Measurements from ENCODE around the gene ZNF831. TPM values are rescaled to one million over a fixed set of nuclear protein-coding genes. Genes with fewer than 3 reads are reported as not detected.

Gene ZNF831
- total RNA-seq, 1 donor from 2014 or later = not detected

DNA sequence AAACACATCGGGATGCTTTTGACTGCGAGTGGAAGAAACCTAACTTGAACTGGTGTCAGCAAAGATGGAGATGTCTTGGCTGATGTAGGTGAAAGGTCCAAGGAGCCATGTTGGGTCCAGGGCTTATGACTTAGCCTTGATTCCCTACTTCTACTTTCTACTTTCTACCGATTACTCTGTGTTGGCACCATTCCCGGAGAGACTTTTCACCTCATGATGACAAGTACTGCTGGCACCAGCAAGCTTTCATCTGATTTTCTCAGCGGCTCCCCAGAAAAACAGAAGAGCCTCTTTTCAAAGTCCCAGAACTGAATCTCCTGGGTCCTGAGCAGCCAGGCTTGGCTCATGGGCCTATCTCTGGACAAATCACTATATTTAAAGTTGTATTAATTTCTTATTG lies 131.9 kb downstream of the ZNF831 start:
- no peak for DNase-seq (ENCODE audit: extremely low read depth, low read depth, low spot score)

DNA sequence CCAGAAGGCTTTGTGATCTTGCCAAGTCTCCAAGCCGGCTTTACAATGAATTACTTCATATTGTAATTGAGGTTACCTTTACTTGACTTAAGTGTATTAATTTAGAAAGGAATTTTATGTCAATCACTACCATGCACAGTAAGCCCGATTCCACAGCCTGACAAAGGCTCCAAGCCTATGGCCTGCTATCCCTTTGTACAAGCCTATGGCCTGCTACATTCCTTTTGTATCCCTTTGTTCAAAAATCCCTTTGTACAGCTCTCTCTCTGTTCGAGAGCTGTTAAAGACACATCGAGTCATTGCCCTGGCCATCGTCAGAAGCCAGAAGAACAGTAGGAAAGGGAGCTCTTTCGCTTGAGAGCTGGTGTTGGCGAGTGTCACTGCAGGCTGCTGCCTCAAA lies 134.1 kb downstream of the ZNF831 start:
- DNase-seq (ENCODE audit: extremely low read depth, low read depth, low spot score) = no peak

DNA sequence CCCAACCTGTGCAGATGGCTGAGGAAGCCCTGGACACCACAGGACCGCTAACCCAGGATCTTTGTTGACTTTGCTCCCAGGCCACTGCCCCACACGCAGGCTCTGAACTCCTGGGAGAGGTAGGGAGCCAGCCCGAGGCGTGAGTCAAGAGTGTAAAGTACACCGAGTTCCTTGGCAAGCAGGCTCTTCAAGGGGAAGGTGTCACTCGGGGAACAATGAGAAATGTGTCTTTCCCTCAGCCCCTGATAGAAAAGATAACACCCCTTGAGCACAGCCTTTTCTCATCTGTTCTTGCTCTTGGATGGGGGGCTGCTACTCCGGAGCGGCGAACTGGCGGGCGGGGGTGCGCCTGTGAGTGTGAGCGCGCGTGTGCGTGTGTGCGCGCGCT lies 136.3 kb downstream of the ZNF831 start:
- no peak for DNase-seq (ENCODE audit: extremely low read depth, low read depth, low spot score)

DNA sequence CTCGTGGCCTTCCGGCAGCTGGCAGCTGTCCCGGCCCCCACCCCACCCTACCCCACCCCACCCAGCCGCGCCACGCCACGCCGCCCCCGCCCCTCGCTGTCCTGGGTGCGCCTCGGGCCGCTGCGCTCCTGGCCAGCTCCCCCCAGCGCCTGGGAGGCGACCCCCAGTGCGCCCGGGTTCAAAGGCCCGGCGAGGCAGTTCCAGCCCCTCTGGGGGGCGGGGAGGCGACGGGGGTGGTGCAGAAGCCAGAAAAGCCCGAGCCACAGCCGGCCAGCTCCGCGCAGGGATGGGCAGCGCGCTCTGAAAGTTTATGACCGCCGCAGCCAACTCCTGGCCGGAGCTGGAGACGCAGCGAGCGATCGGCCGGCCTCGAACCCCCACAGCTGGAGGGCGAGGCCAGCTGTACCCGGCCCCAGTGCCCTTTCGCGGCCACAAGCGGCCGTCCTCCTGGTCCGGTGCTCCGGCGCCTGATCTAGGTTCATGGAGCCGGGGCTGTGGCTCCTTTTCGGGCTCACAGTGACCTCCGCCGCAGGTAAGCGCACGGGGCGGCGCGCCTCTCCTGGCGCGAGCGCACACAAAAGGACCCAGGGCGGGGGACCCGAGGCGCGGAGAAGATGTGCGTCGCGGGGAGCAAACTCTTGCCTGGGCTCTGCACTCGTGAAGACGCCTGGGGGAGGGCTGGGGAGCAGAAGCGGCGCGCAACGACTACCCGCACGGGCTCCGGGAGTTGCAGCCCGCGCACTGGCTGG lies 136.9 kb downstream of the ZNF831 start, which contains the start of gene EDN3:
TSS of gene EDN3 (plus strand) at position 279 of the 749 bp plus-strand sequence. CDS start at position 481, 202 bp downstream.
- DNase-seq (ENCODE audit: extremely low read depth, low read depth, low spot score) = no peak

DNA sequence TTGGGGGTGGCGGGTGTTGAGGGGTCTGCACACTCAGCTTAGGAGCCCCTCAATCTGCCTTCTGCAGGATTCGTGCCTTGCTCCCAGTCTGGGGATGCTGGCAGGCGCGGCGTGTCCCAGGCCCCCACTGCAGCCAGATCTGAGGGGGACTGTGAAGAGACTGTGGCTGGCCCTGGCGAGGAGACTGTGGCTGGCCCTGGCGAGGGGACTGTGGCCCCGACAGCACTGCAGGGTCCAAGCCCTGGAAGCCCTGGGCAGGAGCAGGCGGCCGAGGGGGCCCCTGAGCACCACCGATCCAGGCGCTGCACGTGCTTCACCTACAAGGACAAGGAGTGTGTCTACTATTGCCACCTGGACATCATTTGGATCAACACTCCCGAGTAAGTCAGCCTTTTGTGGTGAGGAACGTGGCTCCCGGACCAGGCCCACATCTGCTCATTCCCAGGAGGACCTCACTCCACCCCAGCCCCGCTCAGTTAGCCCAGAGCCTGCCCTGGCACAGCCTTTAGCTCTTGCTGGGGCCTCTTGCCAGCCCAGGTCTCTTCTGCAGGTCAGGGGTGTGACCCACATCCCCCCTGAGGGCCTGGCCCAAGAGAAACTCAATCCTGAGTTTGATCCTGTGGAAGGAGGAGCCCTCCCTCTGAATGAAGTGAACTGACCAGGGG lies 137.9 kb downstream of the ZNF831 start:
- DNase-seq (ENCODE audit: extremely low read depth, low read depth, low spot score) = no peak

DNA sequence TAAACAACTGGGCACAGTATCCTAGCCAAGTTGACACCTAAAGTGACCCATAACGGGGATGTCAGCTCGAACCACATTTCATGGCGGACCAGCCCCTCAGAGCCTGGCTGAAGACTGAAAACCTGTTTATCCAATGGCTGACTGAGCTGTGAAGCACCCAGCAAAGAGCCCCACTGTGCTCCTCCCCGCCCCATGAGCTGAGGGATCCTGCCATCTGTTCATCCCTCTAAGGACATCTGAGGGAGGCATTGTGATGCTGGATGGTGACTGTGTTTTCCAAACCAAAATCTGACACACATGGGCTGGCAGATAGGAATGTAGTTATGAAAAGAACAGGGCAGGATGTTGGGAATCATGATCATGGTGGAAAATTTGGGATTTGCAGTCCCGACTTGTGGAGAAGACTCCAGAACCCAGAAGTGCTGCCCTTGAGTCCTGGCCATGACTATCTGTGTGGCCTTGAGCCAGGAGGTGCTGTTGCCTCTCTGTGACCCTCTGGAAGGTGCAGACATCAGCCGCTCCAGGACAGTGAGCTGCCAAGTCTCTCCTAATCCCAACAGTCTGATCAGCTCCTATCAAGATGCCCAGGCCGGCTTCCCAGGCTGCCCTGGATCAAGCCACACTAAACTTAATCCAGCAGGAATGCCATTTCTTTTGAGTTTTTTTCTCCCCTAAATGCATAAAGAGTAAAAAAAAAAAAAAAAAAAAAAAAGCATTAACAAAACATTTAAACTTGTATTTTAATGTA lies 142.5 kb downstream of the ZNF831 start:
- DNase-seq (ENCODE audit: extremely low read depth, low read depth, low spot score) = no peak

DNA sequence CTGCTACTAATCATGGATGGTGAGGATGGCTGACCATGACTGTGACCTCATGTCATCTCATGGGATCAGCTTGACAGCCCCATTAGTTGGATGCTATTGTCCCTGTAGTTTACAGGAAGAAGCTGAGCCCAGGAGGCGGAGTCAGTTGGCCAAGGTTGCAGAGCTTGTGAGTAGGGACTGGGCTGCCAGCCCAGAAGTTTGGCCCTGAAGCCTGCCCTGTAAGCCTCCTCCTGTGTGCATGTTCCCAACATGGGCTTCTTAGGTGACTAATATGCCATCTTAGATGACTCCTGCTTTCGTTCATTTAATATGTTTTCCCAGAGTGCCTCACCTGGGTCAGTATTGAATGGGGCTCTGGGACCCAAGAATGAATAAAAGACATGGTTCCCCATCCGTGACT lies 143.6 kb downstream of the ZNF831 start:
- no peak for DNase-seq (ENCODE audit: extremely low read depth, low read depth, low spot score)

Other genes with a start within 250 kb of the ZNF831 start
- gene NELFCD, start 182.6 kb upstream of the ZNF831 start, total RNA-seq = 38.2 and 49.2 TPM in 2 replicates
- gene CTSZ, start 156.6 kb upstream of the ZNF831 start, total RNA-seq = 164 and 252 TPM in 2 replicates
- gene TUBB1, start 144.4 kb upstream of the ZNF831 start, total RNA-seq = not detected in 2 replicates
- gene ATP5F1E, start 131.5 kb upstream of the ZNF831 start, total RNA-seq = 27.9 and 41.7 TPM in 2 replicates
- 29.5 and 50.7 TPM in 2 replicates for gene PRELID3B, start 121.0 kb upstream of the ZNF831 start, total RNA-seq
- gene EDN3, start 136.8 kb downstream of the ZNF831 start, total RNA-seq = not detected in 2 replicates

Data from glomerular endothelial cell (primary cell).